ENCODE data around the gene S100A5. TPM values are rescaled to one million over a fixed set of nuclear protein-coding genes. Genes with fewer than 3 reads are reported as not detected.

S100A5 gene
- total RNA-seq, 2 donors from 2014 or later, result not detected

GRCh38 chr1:153557877-153558276 is 17.1 kb upstream of the S100A5 start:
- Histone ChIP-seq H3K9me3 (no peaks in the 10 kb centered on the region), H3K27me3 (no peaks in the 10 kb centered on the region), H3K36me3 (replicated peaks in 1 of 2; ENCODE audit: insufficient read depth in 1 of 2, low read depth in 2 of 2) (no peaks in the 10 kb centered on the region), H3K4me1 (peaks cover 11% of the 10 kb centered on the region), H3K4me3 (no peak overlapping the region), H3K27ac (no peak overlapping the region)
- TF ChIP-seq POLR2A (IDR thresholded peaks at IDR 0.05), result no peak
- TF ChIP-seq, protein P1, sequence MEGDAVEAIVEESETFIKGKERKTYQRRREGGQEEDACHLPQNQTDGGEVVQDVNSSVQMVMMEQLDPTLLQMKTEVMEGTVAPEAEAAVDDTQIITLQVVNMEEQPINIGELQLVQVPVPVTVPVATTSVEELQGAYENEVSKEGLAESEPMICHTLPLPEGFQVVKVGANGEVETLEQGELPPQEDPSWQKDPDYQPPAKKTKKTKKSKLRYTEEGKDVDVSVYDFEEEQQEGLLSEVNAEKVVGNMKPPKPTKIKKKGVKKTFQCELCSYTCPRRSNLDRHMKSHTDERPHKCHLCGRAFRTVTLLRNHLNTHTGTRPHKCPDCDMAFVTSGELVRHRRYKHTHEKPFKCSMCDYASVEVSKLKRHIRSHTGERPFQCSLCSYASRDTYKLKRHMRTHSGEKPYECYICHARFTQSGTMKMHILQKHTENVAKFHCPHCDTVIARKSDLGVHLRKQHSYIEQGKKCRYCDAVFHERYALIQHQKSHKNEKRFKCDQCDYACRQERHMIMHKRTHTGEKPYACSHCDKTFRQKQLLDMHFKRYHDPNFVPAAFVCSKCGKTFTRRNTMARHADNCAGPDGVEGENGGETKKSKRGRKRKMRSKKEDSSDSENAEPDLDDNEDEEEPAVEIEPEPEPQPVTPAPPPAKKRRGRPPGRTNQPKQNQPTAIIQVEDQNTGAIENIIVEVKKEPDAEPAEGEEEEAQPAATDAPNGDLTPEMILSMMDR (IDR thresholded peaks at IDR 0.05), result no peak
- intact Hi-C loops (cut with DNase I), result no loop called here
- no peak for ATAC-seq
- 87 to 93% methylated on average over 3 of the region's 3 CpGs for WGBS, 2 donors
- no peak for DNase-seq

GRCh38 chr1:153556348-153556747 is 15.6 kb upstream of the S100A5 start:
- no peaks in the 10 kb centered on the region for H3K27me3 ChIP-seq
- ATAC-seq (no peak), DNase-seq (no peak)
- no peak for TF ChIP-seq POLR2A (IDR thresholded peaks at IDR 0.05)
- H3K4me1 ChIP-seq, result peaks cover 11% of the 10 kb centered on the region
- no peaks in the 10 kb centered on the region for H3K9me3 ChIP-seq
- 70 to 85% methylated on average over 1 of the region's 1 CpG for WGBS, 2 donors
- H3K27ac ChIP-seq, result no peak overlapping the region
- no peak overlapping the region for H3K4me3 ChIP-seq
- intact Hi-C loops (cut with DNase I), result no loop called here
- no peaks in the 10 kb centered on the region for H3K36me3 ChIP-seq (replicated peaks in 1 of 2; ENCODE audit: insufficient read depth in 1 of 2, low read depth in 2 of 2)

DNA sequence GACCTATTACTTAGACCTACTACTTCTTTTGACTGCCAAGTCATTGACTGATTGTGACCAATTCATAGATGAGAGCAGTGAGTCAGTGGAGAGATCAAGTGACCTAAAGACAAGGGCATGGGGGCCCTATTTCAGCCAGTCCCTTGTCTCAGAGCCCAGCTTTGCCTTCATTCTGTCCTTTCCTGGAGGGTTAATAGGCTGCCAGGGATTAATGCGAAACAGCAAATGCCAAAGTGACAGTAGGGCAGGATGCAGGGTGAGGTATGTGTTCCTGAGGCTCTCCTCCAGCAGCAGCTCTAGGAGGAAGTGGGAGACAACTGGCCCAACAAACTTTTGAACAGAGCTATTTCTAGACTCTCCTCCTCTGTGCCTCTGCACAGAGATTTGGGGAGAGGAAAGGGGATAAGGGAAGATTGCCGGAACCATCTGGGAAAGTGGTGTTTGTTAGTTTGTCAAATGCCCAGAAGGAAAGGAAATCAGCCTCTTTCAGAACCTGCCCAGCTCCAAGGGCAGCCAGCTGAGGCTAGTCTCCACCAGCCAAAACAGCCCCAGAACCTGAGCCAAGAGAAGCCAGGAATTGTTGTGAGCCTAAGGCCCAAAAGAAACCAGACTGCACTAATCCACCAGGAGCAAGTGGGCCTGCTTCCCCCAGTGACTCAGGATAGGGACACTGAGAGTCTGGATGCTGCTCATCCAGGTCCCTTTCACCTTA is 13.3 kb upstream of the S100A5 start:
- 55 to 59% methylated on average over 2 of the region's 2 CpGs for WGBS, 2 donors
- TF ChIP-seq POLR2A (IDR thresholded peaks at IDR 0.05), result no peak
- TF ChIP-seq, protein P1 (IDR thresholded peaks at IDR 0.05), result no peak
- H3K9me3 ChIP-seq, result no peaks in the 10 kb centered on the region
- no peaks in the 10 kb centered on the region for H3K36me3 ChIP-seq (replicated peaks in 1 of 2; ENCODE audit: insufficient read depth in 1 of 2, low read depth in 2 of 2)
- intact Hi-C loops (cut with DNase I), result no loop called here
- peaks cover 19% of the 10 kb centered on the region for H3K4me1 ChIP-seq
- no peak overlapping the region for H3K4me3 ChIP-seq
- DNase-seq, result no peak
- ATAC-seq, result peak; percentile 54
- H3K27ac ChIP-seq, result peak overlapping the region in 3 of 4 donors; percentile 52 to 60 (median 59)
- H3K27me3 ChIP-seq, result no peaks in the 10 kb centered on the region

DNA sequence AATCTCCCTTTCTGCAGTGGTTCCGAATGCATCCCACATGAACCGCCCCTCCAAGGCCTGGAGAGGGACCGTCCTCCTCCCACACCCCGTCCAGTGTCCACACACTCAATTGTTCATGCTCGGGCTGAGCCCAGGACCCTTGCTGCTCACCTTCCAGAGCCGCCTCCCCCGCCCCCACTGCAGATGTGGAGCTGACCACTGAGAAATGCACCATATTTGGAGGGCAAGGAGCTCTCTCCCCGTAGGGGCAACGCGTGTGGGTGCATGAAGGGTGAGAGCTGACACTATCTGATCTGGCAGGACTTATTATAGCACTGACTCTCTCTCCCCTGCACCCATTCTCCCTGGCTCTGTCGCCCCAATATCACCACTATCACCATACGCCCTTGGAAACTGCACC is 12.4 kb upstream of the S100A5 start:
- Histone ChIP-seq H3K4me1 (peaks cover 27% of the 10 kb centered on the region), H3K9me3 (no peaks in the 10 kb centered on the region), H3K4me3 (no peak overlapping the region), H3K27me3 (no peaks in the 10 kb centered on the region), H3K27ac (peak overlapping the region in 1 of 4 donors; percentile 52), H3K36me3 (replicated peaks in 1 of 2; ENCODE audit: insufficient read depth in 1 of 2, low read depth in 2 of 2) (no peaks in the 10 kb centered on the region)
- intact Hi-C loops (cut with DNase I), result no loop called here
- ATAC-seq, result no peak
- TF ChIP-seq, protein P1 (IDR thresholded peaks at IDR 0.05), result no peak
- TF ChIP-seq POLR2A (IDR thresholded peaks at IDR 0.05), result no peak
- DNase-seq, result no peak
- WGBS, 2 donors, result 83 to 90% methylated on average over 12 of the region's 12 CpGs

DNA sequence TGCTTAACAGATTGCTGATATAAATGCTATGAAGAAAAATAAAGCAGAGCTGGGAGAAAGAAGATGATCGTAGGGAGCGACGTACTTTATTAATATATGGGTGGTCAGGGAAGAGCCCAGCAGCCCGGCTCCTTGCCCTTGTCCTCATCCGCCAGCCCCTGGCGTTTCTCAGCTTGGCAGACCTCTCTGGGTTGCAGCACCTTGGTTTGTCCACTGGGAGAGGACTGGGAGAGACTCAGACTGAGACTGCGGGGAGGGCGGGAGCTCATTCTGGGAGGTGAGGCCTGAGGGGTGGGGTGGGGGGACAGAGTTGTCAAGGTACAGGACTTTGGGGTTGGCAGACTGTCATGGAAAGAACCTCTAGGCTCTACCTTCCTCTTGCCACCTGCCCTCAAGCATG is 11.6 kb upstream of the S100A5 start:
- no peak overlapping the region for H3K27ac ChIP-seq
- no peaks in the 10 kb centered on the region for H3K27me3 ChIP-seq
- peaks cover 27% of the 10 kb centered on the region for H3K4me1 ChIP-seq
- TF ChIP-seq, protein P1 (IDR thresholded peaks at IDR 0.05), result no peak
- no peak for TF ChIP-seq POLR2A (IDR thresholded peaks at IDR 0.05)
- no peak overlapping the region for H3K4me3 ChIP-seq
- intact Hi-C loops (cut with DNase I), result no loop called here
- H3K9me3 ChIP-seq, result no peaks in the 10 kb centered on the region
- ATAC-seq (no peak), DNase-seq (no peak)
- H3K36me3 ChIP-seq (replicated peaks in 1 of 2; ENCODE audit: insufficient read depth in 1 of 2, low read depth in 2 of 2), result no peaks in the 10 kb centered on the region
- 89 to 90% methylated on average over 8 of the region's 8 CpGs for WGBS, 2 donors

Data from body of pancreas (tissue), 4 donors.